ENCODE data around the gene UBE2O. TPM values are rescaled to one million over a fixed set of nuclear protein-coding genes. Genes with fewer than 3 reads are reported as not detected.

The UBE2O gene
- total and polyA plus RNA-seq, 2 experiments from 2014 or later, result 28.5 to 62.6 TPM

GRCh38 chr17:76433693-76434092, 19.3 kb downstream of the UBE2O start:
- H3K27ac ChIP-seq, result no peak overlapping the region
- H3K27me3 ChIP-seq, result no peaks in the 10 kb centered on the region
- DNase-seq (ENCODE audit: low read depth in 1 of 2, low spot score in 1 of 2), result no peak
- no peak overlapping the region for H3K4me3 ChIP-seq
- no peaks in the 10 kb centered on the region for H3K36me3 ChIP-seq
- H3K4me1 ChIP-seq (ENCODE audit: low read depth), result peaks cover 11% of the 10 kb centered on the region
- no peaks in the 10 kb centered on the region for H3K9me3 ChIP-seq (ENCODE audit: low read depth)
- no peak for TF ChIP-seq CTCF (IDR thresholded peaks at IDR 0.05; ENCODE audit: low read depth, low read length)

GRCh38 chr17:76432712-76433336, 20.1 kb downstream of the UBE2O start:
- H3K4me3 ChIP-seq, result no peak overlapping the region
- H3K36me3 ChIP-seq, result no peaks in the 10 kb centered on the region
- H3K9me3 ChIP-seq (ENCODE audit: low read depth), result no peaks in the 10 kb centered on the region
- H3K27ac ChIP-seq, result no peak overlapping the region
- DNase-seq (ENCODE audit: low read depth in 1 of 2, low spot score in 1 of 2), result no peak
- no peaks in the 10 kb centered on the region for H3K27me3 ChIP-seq
- H3K4me1 ChIP-seq (ENCODE audit: low read depth), result peaks cover 11% of the 10 kb centered on the region
- peak; percentile 40 for TF ChIP-seq CTCF (IDR thresholded peaks at IDR 0.05; ENCODE audit: low read depth, low read length)

- DNase-seq (ENCODE audit: low read depth in 1 of 2, low spot score in 1 of 2), result peak in 1 of 2 donors; percentile 21
- no peaks in the 10 kb centered on the region for H3K36me3 ChIP-seq
- no peak for TF ChIP-seq CTCF (IDR thresholded peaks at IDR 0.05; ENCODE audit: low read depth, low read length)
- peaks cover 11% of the 10 kb centered on the region for H3K4me1 ChIP-seq (ENCODE audit: low read depth)
- no peaks in the 10 kb centered on the region for H3K27me3 ChIP-seq
- no peak overlapping the region for H3K4me3 ChIP-seq
- no peaks in the 10 kb centered on the region for H3K9me3 ChIP-seq (ENCODE audit: low read depth)
- H3K27ac ChIP-seq, result peak overlapping the region; percentile 5
These were observed 20.9 kb downstream of the UBE2O start for GRCh38 chr17:76432004-76432403.

GRCh38 chr17:76431509-76431908, 21.4 kb downstream of the UBE2O start:
- H3K27ac ChIP-seq, result peak overlapping the region; percentile 5
- no peaks in the 10 kb centered on the region for H3K9me3 ChIP-seq (ENCODE audit: low read depth)
- no peak overlapping the region for H3K4me3 ChIP-seq
- no peaks in the 10 kb centered on the region for H3K36me3 ChIP-seq
- TF ChIP-seq CTCF (IDR thresholded peaks at IDR 0.05; ENCODE audit: low read depth, low read length), result no peak
- H3K4me1 ChIP-seq (ENCODE audit: low read depth), result peaks cover 9% of the 10 kb centered on the region
- no peak for DNase-seq (ENCODE audit: low read depth in 1 of 2, low spot score in 1 of 2)
- H3K27me3 ChIP-seq, result no peaks in the 10 kb centered on the region

- H3K36me3 ChIP-seq, result no peaks in the 10 kb centered on the region
- DNase-seq (ENCODE audit: low read depth in 1 of 2, low spot score in 1 of 2), result peak in 1 of 2 donors; percentile 38
- no peak for TF ChIP-seq CTCF (IDR thresholded peaks at IDR 0.05; ENCODE audit: low read depth, low read length)
- no peaks in the 10 kb centered on the region for H3K9me3 ChIP-seq (ENCODE audit: low read depth)
- H3K4me1 ChIP-seq (ENCODE audit: low read depth), result peaks cover 6% of the 10 kb centered on the region
- H3K4me3 ChIP-seq, result no peak overlapping the region
- H3K27ac ChIP-seq, result no peak overlapping the region
- H3K27me3 ChIP-seq, result no peaks in the 10 kb centered on the region
These were observed 24.4 kb downstream of the UBE2O start for GRCh38 chr17:76428511-76428910.
